HEK293 (cell line): ENCODE data around the gene CNTLN.

Source experiments
- CTCF ChIP-seq: fragments of 450-650 bp; formaldehyde crosslinking; IDR thresholded peaks from 2 replicates; pipeline ENCODE4 v1.5.1; 2016; ENCODE audit warnings: missing biosample characterization, missing genetic modification characterization
- MYNN ChIP-seq: fragments of 450-650 bp; formaldehyde crosslinking; IDR thresholded peaks from 2 replicates; pipeline ENCODE4 v1.5.1; 2016; ENCODE audit warnings: missing biosample characterization, missing genetic modification characterization, borderline replicate concordance
- PBX3 ChIP-seq: sonication (generic); formaldehyde crosslinking; IDR thresholded peaks from 2 replicates; pipeline ENCODE4 v1.8.1; 2022; ENCODE audit warnings: mild to moderate bottlenecking, moderate library complexity, missing genetic modification reagents
- REST ChIP-seq: fragments of 450-650 bp; formaldehyde crosslinking; IDR thresholded peaks from 2 replicates; pipeline ENCODE4 v1.5.1; 2016; ENCODE audit warnings: missing biosample characterization, missing genetic modification characterization
- TCF7L2 ChIP-seq: IDR thresholded peaks from 2 replicates; pipeline ENCODE4 v1.6.1; 2011; ENCODE audit warnings: low read depth, mild to moderate bottlenecking, inconsistent platforms, low read length, moderate library complexity, borderline replicate concordance
- YY1 ChIP-seq: fragments of 450-650 bp; formaldehyde crosslinking; IDR thresholded peaks from 2 replicates; pipeline ENCODE4 v1.5.1; 2018; ENCODE audit warnings: missing biosample characterization, missing genetic modification characterization
- ZBTB44 ChIP-seq: fragments of 450-650 bp; IDR thresholded peaks from 2 replicates; pipeline ENCODE4 v1.5.1; 2018; ENCODE audit warnings: missing biosample characterization, mild to moderate bottlenecking, missing genetic modification characterization
- ZBTB7A ChIP-seq: fragments of 450-650 bp; formaldehyde crosslinking; IDR thresholded peaks from 2 replicates; pipeline ENCODE4 v1.5.1; 2016; ENCODE audit warnings: low read depth, missing biosample characterization, missing genetic modification characterization
- ZNF133 ChIP-seq: fragments of 450-650 bp; formaldehyde crosslinking; IDR thresholded peaks from 2 replicates; pipeline ENCODE4 v1.5.1; 2016; ENCODE audit warnings: missing biosample characterization, missing genetic modification characterization
- ZNF140 ChIP-seq: fragments of 450-650 bp; formaldehyde crosslinking; IDR thresholded peaks from 2 replicates; pipeline ENCODE4 v1.5.1; 2016; ENCODE audit warnings: missing biosample characterization, missing genetic modification characterization
- ZNF24 ChIP-seq: fragments of 450-650 bp; formaldehyde crosslinking; IDR thresholded peaks from 2 replicates; pipeline ENCODE4 v1.5.1; 2016; ENCODE audit warnings: missing biosample characterization, missing genetic modification characterization

- no peak for TF ChIP-seq ZNF140 (tag by site-specific recombination)
- TF ChIP-seq ZBTB44: no peak
- no peak for TF ChIP-seq ZNF133 (tag by site-specific recombination)
- no peak for TF ChIP-seq ZBTB7A (tag by site-specific recombination)
- TF ChIP-seq CTCF: no peak
- TF ChIP-seq TCF7L2: no peak
- no peak for TF ChIP-seq MYNN (tag by site-specific recombination)
- no peak for TF ChIP-seq YY1
- TF ChIP-seq REST (tag by site-specific recombination): no peak
- TF ChIP-seq ZNF24 (tag by site-specific recombination): no peak
- no peak for TF ChIP-seq PBX3 (CRISPR knock-in tag)
Observed at GRCh38 chr9:17117372-17117771, 17.5 kb upstream of the CNTLN start.
